Transverse colon (tissue), 4 donors: ENCODE data around the gene AP4S1. TPM values are rescaled to one million over a fixed set of nuclear protein-coding genes. Genes with fewer than 3 reads are reported as not detected.

ENCODE experiments used
- DNase-seq: peaks from one replicate; pipeline ENCODE4 v3.0.0-alpha.2; 2019
- H3K27ac ChIP-seq, 4 donors: fragments of 200-600 bp; sonication (generic); 2 replicates each; pipeline ENCODE4 v1.5.1; 2016 to 2018; ENCODE audit warnings: inconsistent platforms in 4 of 4
- H3K27me3 ChIP-seq: fragments of 200-600 bp; sonication (generic); 2 replicates; pipeline ENCODE4 v1.5.1; 2017; ENCODE audit warnings: inconsistent platforms
- H3K36me3 ChIP-seq, 4 donors: fragments of 200-600 bp; sonication (generic); 2 replicates each; pipeline ENCODE4 v1.5.1; 2017 to 2019; ENCODE audit warnings: inconsistent platforms in 4 of 4
- H3K4me1 ChIP-seq, 4 donors: fragments of 200-600 bp; sonication (generic); 2 replicates each; pipeline ENCODE4 v1.5.1; 2017 to 2020; ENCODE audit warnings: inconsistent platforms in 4 of 4
- H3K4me3 ChIP-seq, 4 donors: fragments of 200-600 bp; sonication (generic); 1 replicate in 1 of 4; 2 replicates in 3 of 4; pipeline versions ENCODE4 v1.5.1 to v1.6.1; 2017 to 2019; ENCODE audit warnings: inconsistent platforms in 4 of 4
- H3K9me3 ChIP-seq, 2 donors: fragments of 200-600 bp; sonication (generic); 2 replicates each; pipeline ENCODE4 v1.5.1; 2017 to 2019; ENCODE audit warnings: inconsistent platforms in 2 of 2
- CTCF ChIP-seq, 5 experiments: fragments of 200-600 bp in 3 of 5; fragments of 450-650 bp in 2 of 5; sonication (generic) in 3 of 5; IDR thresholded peaks; 1 replicate in 2 of 5; 2 replicates in 3 of 5; pipeline ENCODE4 v1.5.1; 2016 to 2017; ENCODE audit warnings: antibody characterized with exemption in 5 of 5, inconsistent platforms in 3 of 5, mild to moderate bottlenecking in 2 of 5, moderate library complexity in 1 of 5
- EP300 ChIP-seq: sonication (generic); formaldehyde crosslinking; IDR thresholded peaks from one replicate; pipeline ENCODE4 v1.6.1; 2017; ENCODE audit warnings: antibody characterized with exemption, low read depth
- POLR2A ChIP-seq: fragments of 450-650 bp; IDR thresholded peaks from one replicate; pipeline ENCODE4 v1.6.1; 2016; ENCODE audit warnings: antibody characterized with exemption, mild to moderate bottlenecking, moderate library complexity
- POLR2AphosphoS5 ChIP-seq, 3 donors: sonication (generic); formaldehyde crosslinking; IDR thresholded peaks; one replicate each; pipeline ENCODE4 v1.6.1; 2016; ENCODE audit warnings: antibody characterized with exemption in 3 of 3
- WGBS, 2 donors: methylation state at CpG; one replicate each; pipeline ENCODE4 v1.1.5; 2018; ENCODE audit warnings: low coverage in 1 of 2; 5-methylcytosine and 5-hydroxymethylcytosine counted together
- in situ Hi-C, 4 donors: fragments of 200-750 bp; cut with MboI; loops; one replicate each; pipeline versions ENCODE4 v1.15.0 to v1.15.1; 2017; ENCODE audit warnings: low sequenced_read_pairs in 3 of 4, low pct_ligation_motif_present in 1 of 4, low pct_unique_long_range_greater_than_20kb in 1 of 4
- intact Hi-C: fragments of 100-400 bp; cut with DNase I; formaldehyde crosslinking; loops from one replicate; pipeline ENCODE4 v1.15.1; 2023; ENCODE audit warnings: low total_unique reads
- total RNA-seq, 4 donors: library from RNA; depleted of rRNA; stranded (reverse); fragments of >200 nt; gene quantifications; one replicate each; pipeline ENCODE4 v1.1.0, GENCODE V29; 2016

Gene AP4S1
- total RNA-seq, 4 donors from 2014 or later = 0.60 to 9.8 (median 4.6) TPM

- no peak for DNase-seq
- Histone ChIP-seq H3K4me1 (peaks cover 0 to 16% (median 6%) of the 10 kb centered on the region in 4 donors), H3K36me3 (peaks cover 0 to 56% (median 23%) of the 10 kb centered on the region in 4 donors), H3K27ac (no peak overlapping the region), H3K4me3 (no peak overlapping the region), H3K27me3 (no peaks in the 10 kb centered on the region), H3K9me3 (no peaks in the 10 kb centered on the region)
- intact Hi-C loops = no loop called here
- no peak for TF ChIP-seq CTCF (IDR thresholded peaks at IDR 0.05)
- no peak for TF ChIP-seq POLR2A
- no peak for TF ChIP-seq EP300
- no peak for TF ChIP-seq POLR2AphosphoS5 (IDR thresholded peaks at IDR 0.05)
- in situ Hi-C loops = no loop called here
- 43 to 89% methylated on average over 1 to 6 of the region's 6 CpGs for WGBS, 2 donors
Observed at GRCh38 chr14:31133133-31133532, 107.7 kb downstream of the AP4S1 start.

GRCh38 chr14:31137214-31137889 is 111.9 kb downstream of the AP4S1 start:
- 72 to 89% methylated on average over 7 to 12 of the region's 12 CpGs for WGBS, 2 donors
- TF ChIP-seq EP300 (no peak), CTCF (IDR thresholded peaks at IDR 0.05) (no peak), POLR2AphosphoS5 (IDR thresholded peaks at IDR 0.05) (no peak), POLR2A (no peak)
- DNase-seq = no peak
- Histone ChIP-seq H3K36me3 (peaks cover 0 to 68% (median 33%) of the 10 kb centered on the region in 4 donors), H3K4me1 (no peaks in the 10 kb centered on the region), H3K27me3 (no peaks in the 10 kb centered on the region), H3K9me3 (no peaks in the 10 kb centered on the region), H3K27ac (no peak overlapping the region), H3K4me3 (no peak overlapping the region)
- intact Hi-C loops (no loop called here), in situ Hi-C loops (no loop called here)

- no peaks in the 10 kb centered on the region for H3K4me1 ChIP-seq
- no peaks in the 10 kb centered on the region for H3K9me3 ChIP-seq
- WGBS, 2 donors = 77 to 78% methylated on average over 2 of the region's 2 CpGs
- DNase-seq = no peak
- no peak overlapping the region for H3K27ac ChIP-seq
- intact Hi-C loops (no loop called here), in situ Hi-C loops (no loop called here)
- no peak overlapping the region for H3K4me3 ChIP-seq
- no peaks in the 10 kb centered on the region for H3K27me3 ChIP-seq
- H3K36me3 ChIP-seq = peaks cover 0 to 65% (median 31%) of the 10 kb centered on the region in 4 donors
- TF ChIP-seq POLR2A (no peak), POLR2AphosphoS5 (IDR thresholded peaks at IDR 0.05) (no peak), CTCF (IDR thresholded peaks at IDR 0.05) (no peak), EP300 (no peak)
Observed at GRCh38 chr14:31138301-31138700, 112.9 kb downstream of the AP4S1 start.

- no peaks in the 10 kb centered on the region for H3K9me3 ChIP-seq
- H3K4me3 ChIP-seq = no peak overlapping the region
- peaks cover 0 to 71% (median 35%) of the 10 kb centered on the region in 4 donors for H3K36me3 ChIP-seq
- WGBS, 2 donors = 91 to 100% methylated on average over 4 of the region's 4 CpGs
- H3K4me1 ChIP-seq = no peaks in the 10 kb centered on the region
- H3K27me3 ChIP-seq = no peaks in the 10 kb centered on the region
- no peak overlapping the region for H3K27ac ChIP-seq
- in situ Hi-C loops (no loop called here), intact Hi-C loops (no loop called here)
- TF ChIP-seq POLR2A (no peak), POLR2AphosphoS5 (IDR thresholded peaks at IDR 0.05) (no peak)
- DNase-seq = no peak
Observed at GRCh38 chr14:31139301-31139847, 113.9 kb downstream of the AP4S1 start.
